ENCODE data around the gene GID4. TPM values are rescaled to one million over a fixed set of nuclear protein-coding genes. Genes with fewer than 3 reads are reported as not detected.
A peak's percentile ranks its signal among the peaks of the same experiment; 100 is the strongest.

GID4 gene
- total and polyA plus RNA-seq, 2 of the 13 experiments (the other 11 are each of a cell fraction or from before 2014, with no cell fraction given), result 4.3 to 6.1 TPM

GRCh38 chr17:17993852-17994251 is 45.4 kb upstream of the GID4 start:
- 72% methylated on average over 11 of the region's 12 CpGs for WGBS (ENCODE audit: low lambda C conversion rate)
- ChIA-PET POLR2A (interaction anchor here (2.3 kb wide), 1 partner anchor 22 kb away, joined by 8 read pairs; the partner anchor contains the start of genes DRC3 and TOM1L2), CTCF (ENCODE audit: low intra/inter-chr PET ratio, low total read pairs) (interaction anchor here (0.7 to 1.4 kb wide), 2 partner anchors 40 to 103 kb away, joined by 6 to 14 read pairs; no protein-coding TSS in a partner anchor)
- no TSS peak for BruUV-seq (replicated peaks)
- no peak overlapping the region; the same call in 1 of the 2 replicates for H3K4me2 ChIP-seq (ENCODE audit: low read depth, low read length)
- peaks cover 0 to 28% of the 10 kb centered on the region in 2 experiments; a peak in 3 of 5 replicates for H3K27me3 ChIP-seq (ENCODE audit: control insufficient read depth in 1 of 2, insufficient read depth in 2 of 2, low read length in 2 of 2)
- FAIRE-seq (no peak), DNase-seq (ENCODE audit: low spot score) (no peak), ATAC-seq (peak; percentile 11; the same call in 2 of the 3 replicates)
- no peaks in the 10 kb centered on the region for H4K20me1 ChIP-seq (ENCODE audit: insufficient read depth, low read length)
- H3K27ac ChIP-seq (ENCODE audit: extremely low read length, insufficient read depth, low read length), result no peak overlapping the region
- H3K4me1 ChIP-seq (ENCODE audit: insufficient read depth, low read length), result peaks cover 24% of the 10 kb centered on the region
- H2AFZ ChIP-seq (ENCODE audit: low read length), result no peak overlapping the region
- intact Hi-C loops (cut with micrococcal nuclease; ENCODE audit: unreplicated experiment) (loop anchor here (1.0 kb wide), 1 partner anchor 39 kb away; no protein-coding TSS in a partner anchor), in situ Hi-C loops (cut with HindIII; ENCODE audit: extremely low pct_ligation_motif_present, low pct_unique_long_range_greater_than_20kb) (loop anchor here (5.0 kb wide), 1 partner anchor 33 kb away; no protein-coding TSS in a partner anchor)
- no peaks in the 10 kb centered on the region for H3K79me2 ChIP-seq (ENCODE audit: insufficient read depth, low read length)
- H3K4me3 ChIP-seq (replicated peaks in 1 of 3; ENCODE audit: insufficient read depth in 1 of 3, low read depth in 2 of 3, low read length in 3 of 3), result peak overlapping the region in 1 of 3 experiments; percentile 18; a peak in 1 of 6 replicates
- no peaks in the 10 kb centered on the region for H3K36me3 ChIP-seq (replicated peaks in 1 of 2; ENCODE audit: control insufficient read depth in 1 of 2, insufficient read depth in 2 of 2, low read length in 2 of 2)
- no peaks in the 10 kb centered on the region for H3K9me3 ChIP-seq (ENCODE audit: low read length)
- H3K9ac ChIP-seq (ENCODE audit: insufficient read depth, low read depth, low read length), result no peak overlapping the region
- no peak for TF ChIP-seq SMYD3 (CRISPR knock-in tag; IDR thresholded peaks at IDR 0.05)
- no peak for TF ChIP-seq ZNF678 (CRISPR knock-in tag; IDR thresholded peaks at IDR 0.05)
- TF ChIP-seq RBAK (CRISPR knock-in tag; IDR thresholded peaks at IDR 0.05), result no peak
- no peak for TF ChIP-seq CENPX (CRISPR knock-in tag; IDR thresholded peaks at IDR 0.05)
- TF ChIP-seq YEATS4 (CRISPR knock-in tag; IDR thresholded peaks at IDR 0.05; ENCODE audit: borderline replicate concordance), result no peak
- no peak for TF ChIP-seq MLXIP (CRISPR knock-in tag; IDR thresholded peaks at IDR 0.05; ENCODE audit: borderline replicate concordance)
- no peak for TF ChIP-seq MIER2 (CRISPR knock-in tag; IDR thresholded peaks at IDR 0.05)
- no peak for TF ChIP-seq ZNF350 (CRISPR knock-in tag; IDR thresholded peaks at IDR 0.05; ENCODE audit: borderline replicate concordance, low read depth)
- TF ChIP-seq SYNCRIP (IDR thresholded peaks at IDR 0.05; ENCODE audit: insufficient read depth, low read depth, low read length), result no peak
- TF ChIP-seq ZXDC (CRISPR knock-in tag; IDR thresholded peaks at IDR 0.05), result no peak
- TF ChIP-seq ZBTB42 (CRISPR knock-in tag; IDR thresholded peaks at IDR 0.05), result no peak
- TF ChIP-seq BRF2 (CRISPR knock-in tag; IDR thresholded peaks at IDR 0.05), result no peak
- no peak for TF ChIP-seq ZNF776 (CRISPR knock-in tag; IDR thresholded peaks at IDR 0.05)
- no peak for TF ChIP-seq ZNF746 (CRISPR knock-in tag; IDR thresholded peaks at IDR 0.05)
- TF ChIP-seq NFATC3 (CRISPR knock-in tag; IDR thresholded peaks at IDR 0.05), result no peak
- TF ChIP-seq HBP1 (CRISPR knock-in tag; IDR thresholded peaks at IDR 0.05; ENCODE audit: low read depth), result no peak

Data from HepG2 (cell line).